Testis (tissue), 2 donors: ENCODE data around the gene ZMYND11.

ENCODE experiments used
- CTCF ChIP-seq, 3 experiments: fragments of 450-650 bp in 2 of 3; fragments of 200-600 bp in 1 of 3; sonication (generic) in 1 of 3; IDR thresholded peaks; one replicate each; pipeline ENCODE4 v1.5.1; 2016 to 2019; ENCODE audit warnings: antibody characterized with exemption in 3 of 3, mild to moderate bottlenecking in 2 of 3, moderate library complexity in 1 of 3
- POLR2A ChIP-seq: fragments of 450-650 bp; IDR thresholded peaks from one replicate; pipeline ENCODE4 v1.6.1; 2017; ENCODE audit warnings: antibody characterized with exemption, mild to moderate bottlenecking, moderate library complexity

- TF ChIP-seq CTCF (IDR thresholded peaks at IDR 0.05): no peak
- TF ChIP-seq POLR2A: no peak
Observed at GRCh38 chr10:96466-96865, 38.8 kb upstream of the ZMYND11 start.
